Measurements from ENCODE around the gene C1orf116. TPM values are rescaled to one million over a fixed set of nuclear protein-coding genes. Genes with fewer than 3 reads are reported as not detected.

C1orf116 gene
- total and polyA plus RNA-seq, 10 of the 15 experiments (the other 5 are each of a cell fraction or from before 2014, with no cell fraction given) = 0.01 to 0.08 TPM; not detected in 8

DNA sequence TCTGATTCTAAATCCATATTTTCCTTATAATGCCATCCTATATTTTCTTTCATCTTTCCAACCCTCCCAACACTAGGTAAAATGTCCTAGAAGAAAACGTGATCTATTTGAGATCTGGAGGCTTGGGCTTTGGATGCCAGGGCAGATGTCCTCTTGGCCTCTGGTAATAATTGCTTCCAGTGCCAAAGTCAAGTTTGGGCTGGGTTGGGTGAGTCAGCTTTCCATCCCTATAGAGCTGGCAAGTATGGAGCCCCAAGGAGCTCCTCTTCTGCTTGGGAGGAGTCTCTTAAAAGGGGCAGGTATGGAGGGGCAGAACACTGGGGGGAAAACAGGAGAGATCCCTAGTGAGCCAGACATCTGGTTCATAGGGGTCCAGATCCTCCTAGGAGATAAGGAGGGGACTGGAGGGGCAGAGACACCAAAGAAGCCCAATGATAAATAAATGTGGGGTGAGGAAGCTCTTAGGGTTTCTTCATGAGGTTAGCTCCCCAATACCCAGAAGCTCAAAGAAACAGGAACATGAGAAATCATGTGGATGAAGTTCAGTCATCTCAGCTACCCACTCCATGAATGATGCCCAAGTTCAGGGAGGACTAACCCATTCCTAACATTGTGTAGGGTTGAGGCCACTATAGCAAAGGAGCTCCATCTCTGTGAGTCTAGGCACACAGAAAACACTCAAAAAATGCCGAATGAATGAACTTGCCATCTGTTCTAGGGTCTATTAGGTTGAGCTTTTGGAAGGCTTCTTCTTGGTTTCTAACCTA is 3.5 kb downstream of the C1orf116 start:
- Histone ChIP-seq H3K4me1 (ENCODE audit: control insufficient read depth, insufficient read depth, low read length) (no peaks in the 10 kb centered on the region), H3K27me3 (replicated peaks in 1 of 2; ENCODE audit: control insufficient read depth in 2 of 2, insufficient read depth in 2 of 2, low read length in 1 of 2) (peaks cover 3 to 10% of the 10 kb centered on the region in 2 experiments; a peak in 3 of 4 replicates), H3K36me3 (ENCODE audit: control insufficient read depth in 2 of 2, insufficient read depth in 2 of 2, low read length in 1 of 2) (no peaks in the 10 kb centered on the region), H3K4me2 (ENCODE audit: control insufficient read depth, insufficient read depth) (no peak overlapping the region), H3K79me2 (ENCODE audit: control insufficient read depth, insufficient read depth, low read length) (no peaks in the 10 kb centered on the region), H3K27ac (ENCODE audit: control insufficient read depth, insufficient read depth) (no peak overlapping the region), H3K9ac (ENCODE audit: control insufficient read depth, insufficient read depth, low read length) (no peak overlapping the region), H3K9me3 (replicated peaks; ENCODE audit: control insufficient read depth, insufficient read depth, low read length) (no peaks in the 10 kb centered on the region), H2AFZ (ENCODE audit: control insufficient read depth, low read depth, low read length) (no peak overlapping the region), H3K4me3 (no peak overlapping the region), H4K20me1 (ENCODE audit: control insufficient read depth, insufficient read depth) (no peaks in the 10 kb centered on the region)
- no peak for FAIRE-seq
- ChIA-PET SMC1A (ENCODE audit: uncharacterized antibody, unreplicated experiment) (interaction anchor here (0.6 kb wide), 1 partner anchor 34 kb away, joined by 3 read pairs; no protein-coding TSS in a partner anchor), CTCF (interaction anchor here (0.9 to 5.3 kb wide), 5 partner anchors 18 to 47 kb away, joined by 3 to 19 read pairs (median 4); no protein-coding TSS in a partner anchor), RAD21 (ENCODE audit: unreplicated experiment) (no interaction called here), POLR2A (no interaction called here)
- intact Hi-C loops (cut with micrococcal nuclease; ENCODE audit: unreplicated experiment) (no loop called here), in situ Hi-C loops (cut with MboI) (no loop called here)
- WGBS (ENCODE audit: insufficient coverage, insufficient replicate concordance, low lambda C conversion rate, missing lambda C conversion rate) = 9% methylated on average over 2 of the region's 2 CpGs
- DNase-seq (ENCODE audit: low read depth, low spot score) = no peak
- BruUV-seq (replicated peaks) = no TSS peak
- ATAC-seq = no peak
- TF ChIP-seq, protein P1, sequence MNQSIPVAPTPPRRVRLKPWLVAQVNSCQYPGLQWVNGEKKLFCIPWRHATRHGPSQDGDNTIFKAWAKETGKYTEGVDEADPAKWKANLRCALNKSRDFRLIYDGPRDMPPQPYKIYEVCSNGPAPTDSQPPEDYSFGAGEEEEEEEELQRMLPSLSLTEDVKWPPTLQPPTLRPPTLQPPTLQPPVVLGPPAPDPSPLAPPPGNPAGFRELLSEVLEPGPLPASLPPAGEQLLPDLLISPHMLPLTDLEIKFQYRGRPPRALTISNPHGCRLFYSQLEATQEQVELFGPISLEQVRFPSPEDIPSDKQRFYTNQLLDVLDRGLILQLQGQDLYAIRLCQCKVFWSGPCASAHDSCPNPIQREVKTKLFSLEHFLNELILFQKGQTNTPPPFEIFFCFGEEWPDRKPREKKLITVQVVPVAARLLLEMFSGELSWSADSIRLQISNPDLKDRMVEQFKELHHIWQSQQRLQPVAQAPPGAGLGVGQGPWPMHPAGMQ (IDR thresholded peaks at IDR 0.05; ENCODE audit: borderline replicate concordance) = no peak
- TF ChIP-seq, protein P2, sequence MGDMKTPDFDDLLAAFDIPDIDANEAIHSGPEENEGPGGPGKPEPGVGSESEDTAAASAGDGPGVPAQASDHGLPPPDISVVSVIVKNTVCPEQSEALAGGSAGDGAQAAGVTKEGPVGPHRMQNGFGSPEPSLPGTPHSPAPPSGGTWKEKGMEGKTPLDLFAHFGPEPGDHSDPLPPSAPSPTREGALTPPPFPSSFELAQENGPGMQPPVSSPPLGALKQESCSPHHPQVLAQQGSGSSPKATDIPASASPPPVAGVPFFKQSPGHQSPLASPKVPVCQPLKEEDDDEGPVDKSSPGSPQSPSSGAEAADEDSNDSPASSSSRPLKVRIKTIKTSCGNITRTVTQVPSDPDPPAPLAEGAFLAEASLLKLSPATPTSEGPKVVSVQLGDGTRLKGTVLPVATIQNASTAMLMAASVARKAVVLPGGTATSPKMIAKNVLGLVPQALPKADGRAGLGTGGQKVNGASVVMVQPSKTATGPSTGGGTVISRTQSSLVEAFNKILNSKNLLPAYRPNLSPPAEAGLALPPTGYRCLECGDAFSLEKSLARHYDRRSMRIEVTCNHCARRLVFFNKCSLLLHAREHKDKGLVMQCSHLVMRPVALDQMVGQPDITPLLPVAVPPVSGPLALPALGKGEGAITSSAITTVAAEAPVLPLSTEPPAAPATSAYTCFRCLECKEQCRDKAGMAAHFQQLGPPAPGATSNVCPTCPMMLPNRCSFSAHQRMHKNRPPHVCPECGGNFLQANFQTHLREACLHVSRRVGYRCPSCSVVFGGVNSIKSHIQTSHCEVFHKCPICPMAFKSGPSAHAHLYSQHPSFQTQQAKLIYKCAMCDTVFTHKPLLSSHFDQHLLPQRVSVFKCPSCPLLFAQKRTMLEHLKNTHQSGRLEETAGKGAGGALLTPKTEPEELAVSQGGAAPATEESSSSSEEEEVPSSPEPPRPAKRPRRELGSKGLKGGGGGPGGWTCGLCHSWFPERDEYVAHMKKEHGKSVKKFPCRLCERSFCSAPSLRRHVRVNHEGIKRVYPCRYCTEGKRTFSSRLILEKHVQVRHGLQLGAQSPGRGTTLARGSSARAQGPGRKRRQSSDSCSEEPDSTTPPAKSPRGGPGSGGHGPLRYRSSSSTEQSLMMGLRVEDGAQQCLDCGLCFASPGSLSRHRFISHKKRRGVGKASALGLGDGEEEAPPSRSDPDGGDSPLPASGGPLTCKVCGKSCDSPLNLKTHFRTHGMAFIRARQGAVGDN (IDR thresholded peaks at IDR 0.05) = no peak
- TF ChIP-seq, protein P3, sequence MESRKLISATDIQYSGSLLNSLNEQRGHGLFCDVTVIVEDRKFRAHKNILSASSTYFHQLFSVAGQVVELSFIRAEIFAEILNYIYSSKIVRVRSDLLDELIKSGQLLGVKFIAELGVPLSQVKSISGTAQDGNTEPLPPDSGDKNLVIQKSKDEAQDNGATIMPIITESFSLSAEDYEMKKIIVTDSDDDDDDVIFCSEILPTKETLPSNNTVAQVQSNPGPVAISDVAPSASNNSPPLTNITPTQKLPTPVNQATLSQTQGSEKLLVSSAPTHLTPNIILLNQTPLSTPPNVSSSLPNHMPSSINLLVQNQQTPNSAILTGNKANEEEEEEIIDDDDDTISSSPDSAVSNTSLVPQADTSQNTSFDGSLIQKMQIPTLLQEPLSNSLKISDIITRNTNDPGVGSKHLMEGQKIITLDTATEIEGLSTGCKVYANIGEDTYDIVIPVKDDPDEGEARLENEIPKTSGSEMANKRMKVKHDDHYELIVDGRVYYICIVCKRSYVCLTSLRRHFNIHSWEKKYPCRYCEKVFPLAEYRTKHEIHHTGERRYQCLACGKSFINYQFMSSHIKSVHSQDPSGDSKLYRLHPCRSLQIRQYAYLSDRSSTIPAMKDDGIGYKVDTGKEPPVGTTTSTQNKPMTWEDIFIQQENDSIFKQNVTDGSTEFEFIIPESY (IDR thresholded peaks at IDR 0.05) = no peak
- TF ChIP-seq NFYA (IDR thresholded peaks at IDR 0.05; ENCODE audit: borderline replicate concordance, low read depth, low read length) (no peak), BRCA1 (IDR thresholded peaks at IDR 0.05; ENCODE audit: low read depth, low read length) (no peak), SIN3A (IDR thresholded peaks at IDR 0.05; ENCODE audit: low read depth, low read length) (no peak), KDM1A (IDR thresholded peaks at IDR 0.05; ENCODE audit: borderline replicate concordance) (no peak), CBX5 (IDR thresholded peaks at IDR 0.05; ENCODE audit: low read depth) (no peak), MEF2A (IDR thresholded peaks at IDR 0.05; ENCODE audit: insufficient read depth, low read depth, low read length) (no peak), BHLHE40 (IDR thresholded peaks at IDR 0.05; ENCODE audit: borderline replicate concordance in 1 of 2, low read depth in 2 of 2, low read length in 1 of 2) (no peak), HDAC2 (IDR thresholded peaks at IDR 0.05) (no peak), GABPA (IDR thresholded peaks at IDR 0.05; ENCODE audit: low read depth) (no peak), CHD1 (IDR thresholded peaks at IDR 0.05; ENCODE audit: low read depth, low read length) (no peak), POU2F2 (IDR thresholded peaks at IDR 0.05; ENCODE audit: borderline replicate concordance, low read depth, low read length) (no peak), GATAD2B (conservative IDR thresholded peaks at IDR 0.05; ENCODE audit: low read depth) (no peak), MXI1 (IDR thresholded peaks at IDR 0.05; ENCODE audit: low read depth, low read length) (no peak), ZNF274 (IDR thresholded peaks at IDR 0.05; ENCODE audit: insufficient read depth, insufficient read length) (no peak), YBX1 (IDR thresholded peaks at IDR 0.05) (no peak)
